SK-N-MC (cell line): ENCODE measurements around the gene FAM133A.

Experiments
- DNase-seq: peaks from one replicate; pipeline ENCODE4 v3.0.0-alpha.2; 2011; ENCODE audit warnings: low read depth, low spot score
- H3K27ac ChIP-seq: fragments of 200-600 bp; sonication (generic); 2 replicates; pipeline ENCODE4 v1.5.1; 2016; ENCODE audit warnings: mixed run types
- H3K36me3 ChIP-seq: fragments of 200-600 bp; sonication (generic); 2 replicates; pipeline ENCODE4 v1.6.1; 2017; ENCODE audit warnings: antibody characterized with exemption, low read length, mixed read lengths; ENCODE audit not compliant: insufficient read depth
- H3K4me3 ChIP-seq: fragments of 200-600 bp; sonication (generic); 2 replicates; pipeline ENCODE4 v1.5.1; 2016
- H3K9ac ChIP-seq: fragments of 200-600 bp; sonication (generic); 2 replicates; pipeline ENCODE4 v1.8.0; 2017; ENCODE audit warnings: mixed run types, mixed read lengths; ENCODE audit not compliant: insufficient read length
- H3K9me3 ChIP-seq: fragments of 200-600 bp; sonication (generic); 2 replicates; pipeline ENCODE4 v1.6.1; 2017; ENCODE audit warnings: low read depth, mild to moderate bottlenecking, antibody characterized with exemption, low read length, moderate library complexity, mixed read lengths
- EZH2 ChIP-seq: fragments of 200-600 bp; sonication (generic); IDR thresholded peaks from one replicate; pipeline ENCODE4 v1.6.1; 2017; ENCODE audit warnings: antibody characterized with exemption
- FOXP2 ChIP-seq: optimal IDR thresholded peaks from 2 replicates; pipeline ENCODE3; 2011; ENCODE audit warnings: mild to moderate bottlenecking, moderate library complexity; ENCODE audit not compliant: insufficient read depth; ENCODE audit errors: extremely low read length, control extremely low read depth
- POLR2AphosphoS5 ChIP-seq: IDR thresholded peaks from 2 replicates; pipeline ENCODE4 v1.6.1; 2012; ENCODE audit warnings: mild to moderate bottlenecking, low read depth, low read length, borderline replicate concordance

The FAM133A gene

GRCh38 chrX:93673869-93674271 lies at the start of gene FAM133A:
FAM133A (plus strand) TSS chrX:93674206; CDS start chrX:93709420, 35,214 bp downstream.
- TF ChIP-seq EZH2 (no peak), POLR2AphosphoS5 (no peak), FOXP2 (no peak)
- no peaks in the 10 kb centered on the region for H3K36me3 ChIP-seq
- H3K4me3 ChIP-seq: peak within 1 kb of the TSS; percentile 87
- H3K27ac ChIP-seq: peak within 1 kb of the TSS; percentile 46; the same call in 1 of the 2 replicates
- peak within 1 kb of the TSS; percentile 70 for H3K9ac ChIP-seq
- DNase-seq: peak; percentile 2
- H3K9me3 ChIP-seq: no peaks in the 10 kb centered on the region

DNA sequence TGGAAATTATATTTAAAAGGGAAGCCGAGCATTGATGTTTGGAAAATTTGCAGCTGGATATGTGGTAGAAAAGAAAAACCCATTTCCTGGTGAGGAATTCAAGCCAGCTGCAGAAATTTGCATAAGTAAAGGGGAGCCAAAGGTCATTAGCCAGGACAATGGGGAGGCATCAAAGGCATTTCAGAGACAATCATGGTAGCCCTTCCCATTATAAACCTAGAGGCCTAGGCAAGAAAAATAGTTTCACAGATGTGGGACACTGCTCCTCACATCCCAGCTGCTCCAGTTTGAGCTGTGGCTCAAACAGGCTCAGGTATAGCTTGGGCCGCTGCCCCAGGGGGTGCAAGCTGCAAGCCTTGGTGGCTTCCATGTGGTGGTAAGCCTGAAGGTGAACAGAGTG lies 36.4 kb upstream of the FAM133A start:
- Histone ChIP-seq H3K36me3 (no peaks in the 10 kb centered on the region), H3K9me3 (no peaks in the 10 kb centered on the region), H3K4me3 (no peak overlapping the region), H3K9ac (no peak overlapping the region), H3K27ac (no peak overlapping the region)
- TF ChIP-seq EZH2 (no peak), POLR2AphosphoS5 (no peak), FOXP2 (no peak)
- no peak for DNase-seq

DNA sequence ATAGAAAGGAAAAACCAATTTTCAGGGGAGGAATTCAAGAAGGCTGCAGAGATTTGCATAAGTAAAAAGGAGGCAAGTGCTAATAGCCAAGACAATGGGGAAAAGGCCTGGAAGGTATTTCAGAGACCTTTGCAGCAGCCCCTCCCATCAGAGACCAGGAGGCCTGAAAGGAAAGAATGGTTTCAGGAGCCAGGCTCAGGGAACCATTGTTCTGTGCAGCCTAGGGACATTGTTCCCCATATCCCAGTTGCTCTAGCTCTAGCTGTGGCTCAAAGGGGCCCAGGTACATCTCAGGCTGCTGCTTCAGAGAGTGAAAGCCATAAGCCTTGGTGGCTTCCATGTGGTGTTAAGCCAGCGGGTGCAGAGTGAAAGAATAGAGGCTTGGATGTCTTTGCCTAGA lies 24.6 kb upstream of the FAM133A start:
- no peaks in the 10 kb centered on the region for H3K36me3 ChIP-seq
- TF ChIP-seq POLR2AphosphoS5 (no peak), EZH2 (no peak), FOXP2 (no peak)
- H3K9ac ChIP-seq: no peak overlapping the region
- H3K27ac ChIP-seq: no peak overlapping the region
- H3K9me3 ChIP-seq: no peaks in the 10 kb centered on the region
- H3K4me3 ChIP-seq: no peak overlapping the region
- DNase-seq: no peak

DNA sequence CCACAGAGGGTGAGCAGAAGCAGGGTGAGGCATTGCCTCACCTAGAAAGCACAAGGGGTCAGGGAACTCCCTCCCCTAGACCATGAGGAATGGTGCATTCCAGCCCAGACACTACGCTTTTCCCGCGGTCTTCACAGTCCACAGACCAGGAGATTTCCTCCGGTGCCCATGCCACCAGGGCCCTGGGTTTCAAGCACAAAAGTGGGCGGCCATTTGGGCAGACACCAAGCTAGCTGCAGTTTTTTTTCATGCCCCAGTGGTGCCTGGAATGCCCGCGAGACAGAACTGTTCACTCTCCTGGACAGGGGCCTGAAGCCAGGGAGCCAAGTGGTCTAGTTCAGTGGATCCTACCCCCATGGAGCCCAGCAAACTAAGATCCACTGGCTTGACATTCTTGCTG lies 13.4 kb upstream of the FAM133A start:
- no peaks in the 10 kb centered on the region for H3K9me3 ChIP-seq
- DNase-seq: no peak
- no peak overlapping the region for H3K27ac ChIP-seq
- no peak overlapping the region for H3K4me3 ChIP-seq
- no peak overlapping the region for H3K9ac ChIP-seq
- no peaks in the 10 kb centered on the region for H3K36me3 ChIP-seq
- TF ChIP-seq FOXP2 (no peak), EZH2 (no peak), POLR2AphosphoS5 (no peak)

DNA sequence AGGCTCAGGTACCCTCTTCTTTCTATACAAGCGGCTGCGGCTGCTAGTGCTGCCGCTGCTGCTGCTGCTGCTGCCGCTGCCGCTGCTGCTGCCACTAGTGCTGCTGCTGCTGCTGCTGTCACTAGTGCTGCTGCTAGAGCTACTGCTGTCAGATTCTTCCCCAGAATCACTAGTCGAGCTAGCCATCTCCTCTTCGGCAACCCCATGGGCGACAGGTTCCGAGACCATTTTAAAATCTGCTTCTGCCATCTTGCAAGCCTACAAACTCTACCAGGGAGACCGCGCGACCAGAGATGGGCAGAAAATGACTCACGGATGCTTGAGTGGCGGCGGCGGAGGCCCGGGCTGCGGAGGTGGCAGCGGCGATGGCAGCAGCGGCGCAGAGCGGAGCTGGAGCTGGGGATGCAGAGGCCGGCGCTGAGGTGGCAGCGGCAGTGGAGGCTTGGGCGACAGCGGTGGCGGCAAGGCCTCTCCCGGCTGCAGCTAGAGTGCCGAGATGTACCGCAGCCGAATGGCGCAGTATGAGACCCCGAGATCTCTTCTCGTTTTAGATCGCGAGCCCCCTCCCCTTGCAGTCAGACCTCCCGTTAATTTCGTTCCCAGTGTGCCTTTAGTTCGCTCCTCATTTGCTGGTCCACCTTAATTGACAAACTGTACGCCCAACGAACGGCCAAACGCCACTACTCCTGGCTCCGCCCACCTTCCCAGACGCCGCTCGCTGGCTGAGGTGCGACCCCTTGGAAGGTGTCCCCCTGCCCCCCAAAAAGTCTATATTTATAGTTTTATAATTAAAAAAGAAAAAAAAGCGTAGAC lies 744 bp upstream of the FAM133A start, which contains the start of gene NAP1L3:
TSS of gene NAP1L3 (minus strand) at position 523 of the 813 bp plus-strand sequence. CDS start at position 249, 274 bp downstream.
- peak within 1 kb of the TSS; percentile 46; the same call in 1 of the 2 replicates for H3K27ac ChIP-seq
- peak within 1 kb of the TSS; percentile 87 for H3K4me3 ChIP-seq
- peak; percentile 14 for DNase-seq
- H3K9me3 ChIP-seq: no peaks in the 10 kb centered on the region
- TF ChIP-seq POLR2AphosphoS5 (no peak), EZH2 (no peak), FOXP2 (no peak)
- peak within 1 kb of the TSS; percentile 70 for H3K9ac ChIP-seq
- no peaks in the 10 kb centered on the region for H3K36me3 ChIP-seq

- H3K27ac ChIP-seq: no peak overlapping the region
- no peaks in the 10 kb centered on the region for H3K36me3 ChIP-seq
- DNase-seq: no peak
- H3K9me3 ChIP-seq: no peaks in the 10 kb centered on the region
- no peak for TF ChIP-seq FOXP2
- TF ChIP-seq EZH2: no peak
- TF ChIP-seq POLR2AphosphoS5: no peak
- H3K9ac ChIP-seq: no peak overlapping the region
- H3K4me3 ChIP-seq: no peak overlapping the region
Measured at GRCh38 chrX:93695981-93696380, 22.0 kb downstream of the FAM133A start.

DNA sequence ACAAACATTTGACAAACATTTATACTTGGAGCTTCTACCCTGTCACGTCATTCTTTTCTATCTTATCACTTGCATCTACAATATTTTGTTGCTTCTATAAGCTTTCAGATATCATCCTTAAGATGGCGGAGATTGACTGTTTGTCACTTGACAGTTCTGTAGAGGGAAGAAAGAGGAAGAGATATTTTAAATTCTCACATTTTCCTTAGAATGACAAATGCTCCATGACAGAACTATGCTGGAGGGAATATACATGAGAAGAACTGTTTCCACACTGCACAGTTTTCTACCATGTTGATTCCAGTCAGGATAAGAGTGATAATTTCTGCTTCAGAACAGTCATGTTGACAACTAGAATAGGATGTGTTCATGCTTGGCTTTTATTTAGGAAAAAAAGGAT lies 29.7 kb downstream of the FAM133A start:
- no peak for DNase-seq
- Histone ChIP-seq H3K27ac (no peak overlapping the region), H3K4me3 (no peak overlapping the region), H3K9me3 (no peaks in the 10 kb centered on the region), H3K9ac (no peak overlapping the region), H3K36me3 (no peaks in the 10 kb centered on the region)
- TF ChIP-seq EZH2 (no peak), FOXP2 (no peak), POLR2AphosphoS5 (no peak)

GRCh38 chrX:93711076-93711475 lies 37.1 kb downstream of the FAM133A start:
- Histone ChIP-seq H3K36me3 (no peaks in the 10 kb centered on the region), H3K4me3 (no peak overlapping the region), H3K27ac (no peak overlapping the region), H3K9ac (no peak overlapping the region), H3K9me3 (no peaks in the 10 kb centered on the region)
- no peak for TF ChIP-seq EZH2
- no peak for TF ChIP-seq FOXP2
- no peak for TF ChIP-seq POLR2AphosphoS5
- DNase-seq: no peak

- H3K9me3 ChIP-seq: no peaks in the 10 kb centered on the region
- no peak for DNase-seq
- H3K27ac ChIP-seq: no peak overlapping the region
- H3K9ac ChIP-seq: no peak overlapping the region
- H3K36me3 ChIP-seq: no peaks in the 10 kb centered on the region
- TF ChIP-seq EZH2: no peak
- no peak for TF ChIP-seq POLR2AphosphoS5
- TF ChIP-seq FOXP2: no peak
- no peak overlapping the region for H3K4me3 ChIP-seq
Measured at GRCh38 chrX:93741811-93742210, 67.8 kb downstream of the FAM133A start.
